ENCODE measurements around the gene KDM7A.

DNA sequence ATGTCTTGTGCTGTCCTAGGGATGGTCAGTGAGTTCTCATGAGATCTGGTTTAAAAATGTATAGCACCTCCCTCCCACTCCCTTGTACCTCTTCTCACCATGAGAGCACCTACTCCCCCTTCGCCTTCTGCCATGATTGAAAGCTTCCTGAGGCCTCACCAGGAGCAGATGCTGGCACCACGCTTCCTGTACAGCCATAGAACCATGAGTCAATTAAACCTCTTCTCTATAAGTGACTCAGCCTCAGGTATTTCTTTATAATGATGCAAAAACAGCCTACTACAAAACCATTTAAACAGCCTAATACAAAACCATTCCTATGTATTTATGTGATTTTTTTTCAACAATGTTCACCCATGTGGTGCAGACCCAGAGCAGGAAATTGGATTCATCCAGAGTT lies 32.0 kb downstream of the KDM7A start:
- TF ChIP-seq HDAC2 (IDR thresholded peaks at IDR 0.05; ENCODE audit: borderline replicate concordance in 1 of 2, low read depth in 2 of 2, low read length in 2 of 2): no peak
- no peak for TF ChIP-seq TCF12 (IDR thresholded peaks at IDR 0.05; ENCODE audit: low read depth, low read length)
- TF ChIP-seq TAF1 (IDR thresholded peaks at IDR 0.05; ENCODE audit: low read depth, low read length): no peak
- TF ChIP-seq, protein P1, sequence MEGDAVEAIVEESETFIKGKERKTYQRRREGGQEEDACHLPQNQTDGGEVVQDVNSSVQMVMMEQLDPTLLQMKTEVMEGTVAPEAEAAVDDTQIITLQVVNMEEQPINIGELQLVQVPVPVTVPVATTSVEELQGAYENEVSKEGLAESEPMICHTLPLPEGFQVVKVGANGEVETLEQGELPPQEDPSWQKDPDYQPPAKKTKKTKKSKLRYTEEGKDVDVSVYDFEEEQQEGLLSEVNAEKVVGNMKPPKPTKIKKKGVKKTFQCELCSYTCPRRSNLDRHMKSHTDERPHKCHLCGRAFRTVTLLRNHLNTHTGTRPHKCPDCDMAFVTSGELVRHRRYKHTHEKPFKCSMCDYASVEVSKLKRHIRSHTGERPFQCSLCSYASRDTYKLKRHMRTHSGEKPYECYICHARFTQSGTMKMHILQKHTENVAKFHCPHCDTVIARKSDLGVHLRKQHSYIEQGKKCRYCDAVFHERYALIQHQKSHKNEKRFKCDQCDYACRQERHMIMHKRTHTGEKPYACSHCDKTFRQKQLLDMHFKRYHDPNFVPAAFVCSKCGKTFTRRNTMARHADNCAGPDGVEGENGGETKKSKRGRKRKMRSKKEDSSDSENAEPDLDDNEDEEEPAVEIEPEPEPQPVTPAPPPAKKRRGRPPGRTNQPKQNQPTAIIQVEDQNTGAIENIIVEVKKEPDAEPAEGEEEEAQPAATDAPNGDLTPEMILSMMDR (IDR thresholded peaks at IDR 0.05; ENCODE audit: control extremely low read depth in 1 of 3, insufficient read depth in 1 of 3, low read depth in 1 of 3, low read length in 3 of 3): no peak
- TF ChIP-seq EZH2 (IDR thresholded peaks at IDR 0.05; ENCODE audit: low read depth, low read length, severe bottlenecking): no peak
- no peak for TF ChIP-seq TBP (IDR thresholded peaks at IDR 0.05; ENCODE audit: low read depth, low read length)
- TF ChIP-seq BRCA1 (IDR thresholded peaks at IDR 0.05; ENCODE audit: low read depth, low read length): no peak
- TF ChIP-seq SP1 (IDR thresholded peaks at IDR 0.05; ENCODE audit: low read depth, low read length): no peak
